ENCODE data around the gene PSME3IP1.

GRCh38 chr16:57163842-57164241, 22.0 kb downstream of the PSME3IP1 start:
- TF ChIP-seq CTCF (IDR thresholded peaks at IDR 0.05; ENCODE audit: low read depth, low read length): no peak
- TF ChIP-seq MYC (IDR thresholded peaks at IDR 0.05; ENCODE audit: low read depth, low read length): no peak
- no peak for TF ChIP-seq POLR2A (IDR thresholded peaks at IDR 0.05; ENCODE audit: extremely low read depth, insufficient read length)
- TF ChIP-seq, protein P1, sequence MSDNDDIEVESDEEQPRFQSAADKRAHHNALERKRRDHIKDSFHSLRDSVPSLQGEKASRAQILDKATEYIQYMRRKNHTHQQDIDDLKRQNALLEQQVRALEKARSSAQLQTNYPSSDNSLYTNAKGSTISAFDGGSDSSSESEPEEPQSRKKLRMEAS (IDR thresholded peaks at IDR 0.05; ENCODE audit: low read depth, low read length): no peak

All from NB4 (cell line).